ENCODE results near the gene ISCU. TPM values are rescaled to one million over a fixed set of nuclear protein-coding genes. Genes with fewer than 3 reads are reported as not detected.

Gene ISCU
- total RNA-seq, 4 donors from 2014 or later: 232 to 337 (median 249) TPM

DNA sequence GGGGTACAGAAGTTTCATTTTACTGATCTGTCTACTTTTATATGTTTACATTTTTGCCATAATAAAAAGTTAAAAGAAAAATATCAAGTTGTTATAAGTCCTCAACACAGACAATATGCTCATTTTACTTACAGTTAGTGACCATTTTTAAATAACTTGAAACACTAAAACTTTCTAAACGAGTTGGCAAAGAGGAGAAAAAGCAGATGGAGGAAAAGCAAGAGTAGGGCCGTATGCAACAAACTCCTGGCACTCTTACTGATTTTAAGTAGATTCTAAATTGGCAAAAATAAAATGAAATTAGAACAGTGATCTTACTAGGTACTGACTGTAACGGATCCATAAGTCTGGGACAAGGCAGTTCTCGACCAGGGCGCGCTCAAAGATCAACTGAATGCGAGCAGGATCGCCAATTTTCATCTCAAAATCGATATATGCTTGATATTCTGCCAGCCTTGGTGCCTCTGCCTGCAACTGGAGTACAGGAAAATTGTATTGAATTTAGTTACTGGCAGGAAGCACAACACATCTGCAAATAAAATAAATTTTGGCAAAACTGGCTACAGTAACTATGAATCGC lies 23.7 kb upstream of the ISCU start:
- in situ Hi-C loops (cut with MboI; ENCODE audit: low sequenced_read_pairs in 4 of 4): no loop called here

DNA sequence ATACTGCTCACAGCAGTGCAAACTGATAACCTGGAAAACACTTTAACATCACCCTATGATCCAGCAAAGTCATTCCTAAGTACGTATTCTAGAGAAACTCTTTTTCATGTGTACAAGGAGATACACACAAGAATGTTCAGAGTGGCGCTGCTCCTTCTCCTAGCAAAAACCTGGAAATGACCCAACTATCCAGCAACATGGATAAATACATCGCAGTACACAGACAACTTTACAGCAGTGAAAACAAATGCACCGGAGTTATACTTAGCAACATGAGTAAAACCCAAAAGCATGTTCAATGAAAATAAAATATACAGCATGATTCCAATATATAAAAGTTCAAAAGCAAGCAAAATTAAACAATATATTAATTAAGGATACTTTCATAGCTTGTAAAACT lies 20.1 kb upstream of the ISCU start:
- Histone ChIP-seq H3K4me1 (peaks cover 0 to 8% of the 10 kb centered on the region in 2 donors), H3K27me3 (no peaks in the 10 kb centered on the region), H3K27ac (peak overlapping the region; percentile 16 to 43 (median 38)), H3K4me3 (no peak overlapping the region), H3K9me3 (no peaks in the 10 kb centered on the region), H3K36me3 (peaks cover 0 to 44% of the 10 kb centered on the region in 2 donors)
- intact Hi-C loops (cut with DNase I; ENCODE audit: low total_unique reads) (no loop called here), in situ Hi-C loops (cut with MboI; ENCODE audit: low sequenced_read_pairs in 4 of 4) (no loop called here)
- TF ChIP-seq POLR2A (IDR thresholded peaks at IDR 0.05): no peak
- TF ChIP-seq, protein P1, sequence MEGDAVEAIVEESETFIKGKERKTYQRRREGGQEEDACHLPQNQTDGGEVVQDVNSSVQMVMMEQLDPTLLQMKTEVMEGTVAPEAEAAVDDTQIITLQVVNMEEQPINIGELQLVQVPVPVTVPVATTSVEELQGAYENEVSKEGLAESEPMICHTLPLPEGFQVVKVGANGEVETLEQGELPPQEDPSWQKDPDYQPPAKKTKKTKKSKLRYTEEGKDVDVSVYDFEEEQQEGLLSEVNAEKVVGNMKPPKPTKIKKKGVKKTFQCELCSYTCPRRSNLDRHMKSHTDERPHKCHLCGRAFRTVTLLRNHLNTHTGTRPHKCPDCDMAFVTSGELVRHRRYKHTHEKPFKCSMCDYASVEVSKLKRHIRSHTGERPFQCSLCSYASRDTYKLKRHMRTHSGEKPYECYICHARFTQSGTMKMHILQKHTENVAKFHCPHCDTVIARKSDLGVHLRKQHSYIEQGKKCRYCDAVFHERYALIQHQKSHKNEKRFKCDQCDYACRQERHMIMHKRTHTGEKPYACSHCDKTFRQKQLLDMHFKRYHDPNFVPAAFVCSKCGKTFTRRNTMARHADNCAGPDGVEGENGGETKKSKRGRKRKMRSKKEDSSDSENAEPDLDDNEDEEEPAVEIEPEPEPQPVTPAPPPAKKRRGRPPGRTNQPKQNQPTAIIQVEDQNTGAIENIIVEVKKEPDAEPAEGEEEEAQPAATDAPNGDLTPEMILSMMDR (IDR thresholded peaks at IDR 0.05 in 4 of 5, conservative IDR thresholded peaks at IDR 0.05 in 1 of 5): no peak
- no peak for DNase-seq
- ATAC-seq: peak; percentile 20 to 36

More for the DNA sequence above, 23.7 kb upstream of the ISCU start:
- Histone ChIP-seq H3K4me3 (no peak overlapping the region), H3K9me3 (no peaks in the 10 kb centered on the region), H3K27me3 (no peaks in the 10 kb centered on the region), H3K27ac (no peak overlapping the region), H3K4me1 (peaks cover 0 to 8% of the 10 kb centered on the region in 2 donors), H3K36me3 (peaks cover 2 to 39% of the 10 kb centered on the region in 2 donors)
- no peak for TF ChIP-seq POLR2A (IDR thresholded peaks at IDR 0.05)
- TF ChIP-seq, protein P1 (IDR thresholded peaks at IDR 0.05 in 4 of 5, conservative IDR thresholded peaks at IDR 0.05 in 1 of 5): no peak
- DNase-seq (no peak), ATAC-seq (no peak)
- intact Hi-C loops (cut with DNase I; ENCODE audit: low total_unique reads): no loop called here

DNA sequence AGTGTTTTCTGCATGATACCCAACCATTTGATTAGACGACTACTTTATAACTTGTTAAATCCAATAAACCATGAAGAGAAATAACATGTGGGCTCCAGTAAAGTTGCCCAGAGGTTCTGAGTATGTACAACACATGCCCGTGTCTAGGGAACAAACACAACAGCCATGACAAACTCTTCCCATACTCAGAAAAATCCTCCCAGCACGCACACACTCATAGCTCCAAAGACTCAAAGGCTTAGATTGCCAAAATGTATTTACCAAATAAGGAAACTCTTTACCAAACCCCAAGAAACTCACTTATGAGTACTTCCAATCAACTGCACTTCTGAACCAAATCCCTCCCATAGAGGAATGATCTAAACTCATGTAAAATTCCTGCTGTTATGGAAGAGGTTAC lies 18.7 kb upstream of the ISCU start:
- in situ Hi-C loops (cut with MboI; ENCODE audit: low sequenced_read_pairs in 4 of 4): no loop called here
- TF ChIP-seq, protein P1 (IDR thresholded peaks at IDR 0.05 in 4 of 5, conservative IDR thresholded peaks at IDR 0.05 in 1 of 5): no peak
- no peak for TF ChIP-seq POLR2A (IDR thresholded peaks at IDR 0.05)
- DNase-seq (no peak), ATAC-seq (no peak)
- peaks cover 0 to 13% of the 10 kb centered on the region in 2 donors for H3K4me1 ChIP-seq
- no peaks in the 10 kb centered on the region for H3K27me3 ChIP-seq
- no peak overlapping the region for H3K4me3 ChIP-seq
- H3K36me3 ChIP-seq: peaks cover 0 to 49% of the 10 kb centered on the region in 2 donors
- no peak overlapping the region for H3K27ac ChIP-seq
- intact Hi-C loops (cut with DNase I; ENCODE audit: low total_unique reads): no loop called here
- no peaks in the 10 kb centered on the region for H3K9me3 ChIP-seq

DNA sequence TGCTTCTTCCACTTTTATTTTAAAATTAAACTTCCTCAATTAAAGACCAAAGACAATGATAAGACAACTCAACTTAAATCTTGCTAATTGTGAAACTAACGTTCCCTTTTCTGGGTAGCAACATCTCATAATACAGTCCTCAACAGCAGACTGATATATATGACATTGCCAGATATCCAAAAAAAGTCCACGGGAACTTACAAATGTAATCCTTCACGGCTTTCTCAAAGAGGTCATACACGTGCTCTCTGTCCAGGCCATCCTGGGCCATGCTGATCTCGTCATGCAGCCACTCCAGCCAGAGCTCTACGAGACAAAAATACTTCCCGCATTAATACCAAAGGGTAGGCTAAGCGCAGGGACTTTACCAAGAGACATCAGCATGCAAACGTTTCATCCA lies 14.7 kb upstream of the ISCU start:
- Histone ChIP-seq H3K4me3 (no peak overlapping the region), H3K27ac (peak overlapping the region; percentile 5 to 53 (median 28)), H3K9me3 (no peaks in the 10 kb centered on the region), H3K36me3 (peaks cover 0 to 49% of the 10 kb centered on the region in 2 donors), H3K4me1 (peaks cover 5 to 8% of the 10 kb centered on the region in 2 donors), H3K27me3 (no peaks in the 10 kb centered on the region)
- in situ Hi-C loops (cut with MboI; ENCODE audit: low sequenced_read_pairs in 4 of 4) (no loop called here), intact Hi-C loops (cut with DNase I; ENCODE audit: low total_unique reads) (no loop called here)
- TF ChIP-seq POLR2A (IDR thresholded peaks at IDR 0.05): no peak
- TF ChIP-seq, protein P1 (IDR thresholded peaks at IDR 0.05 in 4 of 5, conservative IDR thresholded peaks at IDR 0.05 in 1 of 5): no peak
- DNase-seq (peak in 1 of 2 donors; percentile 47), ATAC-seq (peak; percentile 48 to 84)

All from gastrocnemius medialis (tissue), 4 donors.